IMR-90 (cell line): ENCODE measurements around the gene ZNF268. TPM values are rescaled to one million over a fixed set of nuclear protein-coding genes. Genes with fewer than 3 reads are reported as not detected.

Experiments
- ATAC-seq: fragments of 200-7000 bp; cut with Tn5 transposase; 2 replicates; pipeline ENCODE4 v1.9.1; 2020; ENCODE audit warnings: low read depth, mild to moderate bottlenecking, moderate library complexity
- BruUV-seq: library from RNA; stranded (reverse); fragments of 400-500 nt; replicated peaks from 2 replicates; lab custom pipeline; 2021; lab: Mats Ljungman, UMichigan
- CTCF ChIA-PET: fragments of 300-600 bp; formaldehyde crosslinking; extraction: SDS; loops from one replicate; lab custom pipeline; 2021; ENCODE audit warnings: antibody characterized with exemption; lab: Yijun Ruan, JAX
- POLR2A ChIA-PET: fragments of 300-600 bp; sonication (Branson Sonifier 250); formaldehyde crosslinking; loops from one replicate; lab custom pipeline; 2022; ENCODE audit warnings: antibody characterized with exemption; ENCODE audit not compliant: unreplicated experiment; lab: Charles Lee
- DNase-seq: peaks from one replicate; pipeline ENCODE4 v3.0.0; 2013
- H2AFZ ChIP-seq: replicated peaks from 2 replicates; pipeline ENCODE3; 2013; ENCODE audit warnings: low read length, mild to moderate bottlenecking; ENCODE audit not compliant: poor library complexity
- H2AK5ac ChIP-seq: 2 replicates; pipeline ENCODE4 v1.6.1; 2013; ENCODE audit warnings: low read depth, low read length, inconsistent platforms
- H2AK9ac ChIP-seq: replicated peaks from 2 replicates; pipeline ENCODE3; 2013; ENCODE audit warnings: mild to moderate bottlenecking, low read depth, low read length, moderate library complexity; ENCODE audit not compliant: poor library complexity
- H2BK120ac ChIP-seq: 2 replicates; pipeline ENCODE4 v1.6.1; 2013; ENCODE audit warnings: low read depth, low read length, inconsistent platforms
- H2BK15ac ChIP-seq: 3 replicates; pipeline ENCODE4 v1.6.1; 2013; ENCODE audit warnings: low read depth, low read length, inconsistent platforms
- H2BK20ac ChIP-seq: 2 replicates; pipeline ENCODE4 v1.6.1; 2013; ENCODE audit warnings: low read depth, mild to moderate bottlenecking, inconsistent platforms, low read length, moderate library complexity
- H2BK5ac ChIP-seq: 2 replicates; pipeline ENCODE4 v1.6.1; 2013; ENCODE audit warnings: mild to moderate bottlenecking, low read depth, low read length, inconsistent platforms; ENCODE audit not compliant: poor library complexity, severe bottlenecking
- H3K14ac ChIP-seq: replicated peaks from 2 replicates; pipeline ENCODE4 v1.6.1; 2013; ENCODE audit warnings: low read depth, low read length, inconsistent platforms
- H3K18ac ChIP-seq: 2 replicates; pipeline ENCODE4 v1.6.1; 2013; ENCODE audit warnings: low read depth, low read length, control low read depth
- H3K23ac ChIP-seq: 2 replicates; pipeline ENCODE4 v1.6.1; 2013; ENCODE audit warnings: low read depth, low read length, inconsistent platforms
- H3K27ac ChIP-seq: 2 replicates; pipeline ENCODE4 v1.5.1; 2013; ENCODE audit warnings: mild to moderate bottlenecking, control low read depth, low read length; ENCODE audit not compliant: insufficient read depth
- H3K27me3 ChIP-seq: 2 replicates; pipeline ENCODE4 v1.6.1; 2013; ENCODE audit warnings: low read length; ENCODE audit not compliant: control insufficient read depth, insufficient read depth
- H3K36me3 ChIP-seq: 2 replicates; pipeline ENCODE4 v1.6.1; 2013; ENCODE audit warnings: low read length, mixed read lengths; ENCODE audit not compliant: control insufficient read depth, insufficient read depth
- H3K4ac ChIP-seq: 2 replicates; pipeline ENCODE4 v1.6.1; 2013; ENCODE audit warnings: low read depth, low read length, inconsistent platforms
- H3K4me1 ChIP-seq: 2 replicates; pipeline ENCODE4 v1.6.1; 2013; ENCODE audit warnings: low read length, mixed read lengths; ENCODE audit not compliant: control insufficient read depth, insufficient read depth
- H3K4me2 ChIP-seq: 2 replicates; pipeline ENCODE4 v1.6.1; 2013; ENCODE audit warnings: low read depth, mild to moderate bottlenecking, control low read depth, low read length, moderate library complexity
- H3K4me3 ChIP-seq: 2 replicates; pipeline ENCODE4 v1.5.1; 2013; ENCODE audit warnings: low read depth, mild to moderate bottlenecking, control low read depth, low read length, moderate library complexity; ENCODE audit not compliant: insufficient read depth
- H3K56ac ChIP-seq: 2 replicates; pipeline ENCODE4 v1.6.1; 2013; ENCODE audit warnings: low read length, inconsistent platforms; ENCODE audit not compliant: insufficient read depth; ENCODE audit errors: extremely low read depth
- H3K79me1 ChIP-seq, 2 experiments: 2 replicates each; pipeline ENCODE4 v1.6.1; 2013; ENCODE audit warnings: low read length in 2 of 2, inconsistent platforms in 1 of 2, low read depth in 1 of 2
- H3K9ac ChIP-seq: 2 replicates; pipeline ENCODE4 v1.6.1; 2013; ENCODE audit warnings: low read depth, low read length, control low read depth
- H3K9me1 ChIP-seq: 2 replicates; pipeline ENCODE4 v1.6.1; 2013; ENCODE audit warnings: low read length, inconsistent platforms; ENCODE audit not compliant: insufficient read depth
- H3K9me3 ChIP-seq: 2 replicates; pipeline ENCODE4 v1.6.1; 2013; ENCODE audit warnings: low read length; ENCODE audit not compliant: control insufficient read depth, insufficient read depth
- H4K20me1 ChIP-seq: 2 replicates; pipeline ENCODE4 v1.6.1; 2013; ENCODE audit warnings: low read length, inconsistent platforms; ENCODE audit not compliant: insufficient read depth
- H4K5ac ChIP-seq: 2 replicates; pipeline ENCODE4 v1.6.1; 2013; ENCODE audit warnings: mild to moderate bottlenecking, low read depth, low read length, control low read depth
- H4K8ac ChIP-seq, 2 experiments: 2 replicates each; pipeline ENCODE4 v1.6.1; 2013; ENCODE audit warnings: low read depth in 2 of 2, low read length in 2 of 2, control low read depth in 1 of 2, inconsistent platforms in 1 of 2
- H4K91ac ChIP-seq: 2 replicates; pipeline ENCODE4 v1.6.1; 2013; ENCODE audit warnings: low read depth, low read length, inconsistent platforms; ENCODE audit not compliant: insufficient read depth
- BHLHE40 ChIP-seq: fragments of 150-350 bp; IDR thresholded peaks from 2 replicates; pipeline ENCODE4 v1.6.1; 2016; ENCODE audit warnings: mild to moderate bottlenecking, low read depth, low read length
- CEBPB ChIP-seq: IDR thresholded peaks from 2 replicates; pipeline ENCODE4 v1.6.1; 2012; ENCODE audit warnings: low read depth, low read length, improper control_type of control experiment
- CHD1 ChIP-seq: IDR thresholded peaks from 2 replicates; pipeline ENCODE4 v1.6.1; 2012; ENCODE audit warnings: low read depth, low read length, improper control_type of control experiment
- FOS ChIP-seq: fragments of 150-350 bp; IDR thresholded peaks from 2 replicates; pipeline ENCODE4 v1.6.1; 2016; ENCODE audit warnings: low read depth, low read length
- MAFK ChIP-seq: IDR thresholded peaks from 2 replicates; pipeline ENCODE4 v1.6.1; 2012; ENCODE audit warnings: low read depth, low read length, improper control_type of control experiment
- MAZ ChIP-seq: IDR thresholded peaks from 2 replicates; pipeline ENCODE4 v1.6.1; 2012; ENCODE audit warnings: low read depth, mild to moderate bottlenecking, low read length, improper control_type of control experiment, moderate library complexity, borderline replicate concordance
- MXI1 ChIP-seq: IDR thresholded peaks from 2 replicates; pipeline ENCODE4 v1.6.1; 2012; ENCODE audit warnings: low read depth, mild to moderate bottlenecking, low read length, moderate library complexity, borderline replicate concordance
- NFE2L2 ChIP-seq: fragments of 150-350 bp; IDR thresholded peaks from 2 replicates; pipeline ENCODE4 v1.6.1; 2016; ENCODE audit warnings: low read depth, mild to moderate bottlenecking, low read length
- POLR2A ChIP-seq: IDR thresholded peaks from 2 replicates; pipeline ENCODE4 v1.6.1; 2012; ENCODE audit warnings: mild to moderate bottlenecking, low read depth, low read length
- RAD21 ChIP-seq: IDR thresholded peaks from 2 replicates; pipeline ENCODE4 v1.6.1; 2012; ENCODE audit warnings: low read length, improper control_type of control experiment
- RCOR1 ChIP-seq: IDR thresholded peaks from 2 replicates; pipeline ENCODE4 v1.6.1; 2012; ENCODE audit warnings: mild to moderate bottlenecking, low read length, improper control_type of control experiment; ENCODE audit not compliant: insufficient replicate concordance
- RFX5 ChIP-seq: IDR thresholded peaks from 2 replicates; pipeline ENCODE4 v1.8.0; 2012; ENCODE audit warnings: low read depth, mild to moderate bottlenecking, low read length, moderate library complexity
- SMC3 ChIP-seq: fragments of 150-350 bp; IDR thresholded peaks from 2 replicates; pipeline ENCODE4 v1.6.1; 2016; ENCODE audit warnings: low read depth, mild to moderate bottlenecking, antibody characterized with exemption, low read length, moderate library complexity
- WGBS, 2 experiments: methylation state at CpG; one replicate each; pipeline versions ENCODE4 v1.1.5 to v1.1.7; 2013; ENCODE audit warnings: missing lambda C conversion rate in 2 of 2; ENCODE audit not compliant: insufficient read length in 1 of 2; ENCODE audit errors: extremely low coverage in 2 of 2; 5-methylcytosine and 5-hydroxymethylcytosine counted together
- dilution Hi-C: fragments of 300-500 bp; cut with HindIII; formaldehyde crosslinking; loops from one replicate; pipeline ENCODE4 v1.14.3; 2018; ENCODE audit warnings: low sequenced_read_pairs; ENCODE audit not compliant: unreplicated experiment
- in situ Hi-C: fragments of 300-500 bp; cut with MboI; formaldehyde crosslinking; loops from 3 replicates; pipeline ENCODE4 v1.14.3; 2019; ENCODE audit warnings: low sequenced_read_pairs, inconsistent platforms, mixed read lengths
- intact Hi-C: fragments of 100-400 bp; cut with micrococcal nuclease; formaldehyde crosslinking; loops from 2 replicates; pipeline ENCODE4 v1.10.0; 2022
- polyA plus RNA-seq, 3 experiments: library from polyadenylated mRNA; depleted of rRNA; stranded (reverse); fragments of >200 nt; gene quantifications; 2 replicates each; pipeline ENCODE4 v1.2.3, GENCODE V29; 2012; ENCODE audit warnings: low replicate concordance in 1 of 3
- total RNA-seq: library from RNA; depleted of rRNA; stranded (reverse); fragments of >200 nt; gene quantifications from 2 replicates; pipeline ENCODE4 v1.2.3, GENCODE V29; 2012
- TF ChIP-seq, protein P1 (sequence below): fragments of 150-350 bp; IDR thresholded peaks from 2 replicates; pipeline ENCODE4 v1.6.1; 2016; ENCODE audit warnings: low read depth, mild to moderate bottlenecking, low read length, moderate library complexity, borderline replicate concordance
- TF ChIP-seq, protein P2 (sequence below): fragments of 150-350 bp; IDR thresholded peaks from 2 replicates; pipeline ENCODE4 v1.6.1; 2017; ENCODE audit warnings: mild to moderate bottlenecking, antibody characterized with exemption, low read length, low read depth
- TF ChIP-seq, protein P3 (sequence below): conservative IDR thresholded peaks from 2 replicates; pipeline ENCODE4 v1.5.1; 2012; ENCODE audit warnings: mild to moderate bottlenecking, low read depth, low read length, improper control_type of control experiment

Gene ZNF268
- total and polyA plus RNA-seq, 2 of the 4 experiments (the other 2 are of a cell fraction): 6.7 to 54.5 TPM

DNA sequence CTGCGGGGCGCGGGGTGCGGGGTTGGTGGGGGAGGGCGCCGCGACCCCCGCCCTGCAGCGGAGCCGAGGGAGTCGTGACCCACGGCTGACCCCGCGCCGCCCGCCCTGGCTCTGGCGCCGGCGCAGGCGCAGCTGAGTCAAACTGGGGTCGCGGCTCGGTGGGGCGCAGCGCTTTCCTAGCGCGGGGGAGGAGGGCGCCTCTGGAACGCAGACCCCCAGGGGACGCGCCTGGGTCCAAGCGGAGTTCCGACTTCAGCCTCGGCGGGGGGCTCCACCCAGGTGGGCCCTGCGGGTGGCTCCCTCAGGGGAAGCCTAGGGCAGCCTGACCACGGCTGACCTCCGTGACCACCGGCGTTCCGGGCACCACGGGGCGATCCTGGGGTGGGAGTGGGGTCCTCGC is 54.8 kb downstream of the ZNF268 start:
- H3K27ac ChIP-seq: no peak overlapping the region

More for the DNA sequence above, 54.8 kb downstream of the ZNF268 start:
- Histone ChIP-seq H3K9me1 (no peaks in the 10 kb centered on the region), H3K4ac (no peak overlapping the region), H2AK9ac (no peak overlapping the region), H4K20me1 (no peaks in the 10 kb centered on the region), H3K79me1 (no peaks in the 10 kb centered on the region), H3K56ac (no peak overlapping the region), H2BK15ac (no peak overlapping the region), H3K18ac (no peak overlapping the region), H2BK120ac (no peak overlapping the region), H3K4me1 (no peaks in the 10 kb centered on the region), H2AK5ac (no peak overlapping the region), H3K4me2 (no peak overlapping the region), H4K8ac (no peak overlapping the region), H4K91ac (no peak overlapping the region), H3K9me3 (peaks cover 51% of the 10 kb centered on the region), H3K4me3 (no peak overlapping the region), H3K23ac (no peak overlapping the region), H3K14ac (no peak overlapping the region), H3K27me3 (no peaks in the 10 kb centered on the region), H2BK5ac (no peak overlapping the region), H2AFZ (no peak overlapping the region), H3K36me3 (no peaks in the 10 kb centered on the region), H4K5ac (no peak overlapping the region), H3K9ac (no peak overlapping the region), H2BK20ac (no peak overlapping the region)
- DNase-seq (no peak), ATAC-seq (no peak)
- intact Hi-C loops (no loop called here), in situ Hi-C loops (no loop called here), dilution Hi-C loops (no loop called here)
- no TSS peak for BruUV-seq
- POLR2A ChIA-PET: no interaction called here
- CTCF ChIA-PET: no interaction called here
- 43% methylated on average over 13 of the region's 44 CpGs; no CpG with 5 or more reads in 1 of the 2 experiments for WGBS, 2 experiments
- no peak for TF ChIP-seq RFX5
- no peak for TF ChIP-seq MAZ
- TF ChIP-seq MAFK: no peak
- TF ChIP-seq, protein P1, sequence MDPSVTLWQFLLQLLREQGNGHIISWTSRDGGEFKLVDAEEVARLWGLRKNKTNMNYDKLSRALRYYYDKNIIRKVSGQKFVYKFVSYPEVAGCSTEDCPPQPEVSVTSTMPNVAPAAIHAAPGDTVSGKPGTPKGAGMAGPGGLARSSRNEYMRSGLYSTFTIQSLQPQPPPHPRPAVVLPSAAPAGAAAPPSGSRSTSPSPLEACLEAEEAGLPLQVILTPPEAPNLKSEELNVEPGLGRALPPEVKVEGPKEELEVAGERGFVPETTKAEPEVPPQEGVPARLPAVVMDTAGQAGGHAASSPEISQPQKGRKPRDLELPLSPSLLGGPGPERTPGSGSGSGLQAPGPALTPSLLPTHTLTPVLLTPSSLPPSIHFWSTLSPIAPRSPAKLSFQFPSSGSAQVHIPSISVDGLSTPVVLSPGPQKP: no peak
- TF ChIP-seq MXI1: no peak
- TF ChIP-seq BHLHE40: no peak
- no peak for TF ChIP-seq SMC3
- TF ChIP-seq, protein P2, sequence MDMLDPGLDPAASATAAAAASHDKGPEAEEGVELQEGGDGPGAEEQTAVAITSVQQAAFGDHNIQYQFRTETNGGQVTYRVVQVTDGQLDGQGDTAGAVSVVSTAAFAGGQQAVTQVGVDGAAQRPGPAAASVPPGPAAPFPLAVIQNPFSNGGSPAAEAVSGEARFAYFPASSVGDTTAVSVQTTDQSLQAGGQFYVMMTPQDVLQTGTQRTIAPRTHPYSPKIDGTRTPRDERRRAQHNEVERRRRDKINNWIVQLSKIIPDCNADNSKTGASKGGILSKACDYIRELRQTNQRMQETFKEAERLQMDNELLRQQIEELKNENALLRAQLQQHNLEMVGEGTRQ: no peak
- no peak for TF ChIP-seq NFE2L2
- TF ChIP-seq FOS: no peak
- TF ChIP-seq CHD1: no peak
- no peak for TF ChIP-seq RAD21
- TF ChIP-seq, protein P3, sequence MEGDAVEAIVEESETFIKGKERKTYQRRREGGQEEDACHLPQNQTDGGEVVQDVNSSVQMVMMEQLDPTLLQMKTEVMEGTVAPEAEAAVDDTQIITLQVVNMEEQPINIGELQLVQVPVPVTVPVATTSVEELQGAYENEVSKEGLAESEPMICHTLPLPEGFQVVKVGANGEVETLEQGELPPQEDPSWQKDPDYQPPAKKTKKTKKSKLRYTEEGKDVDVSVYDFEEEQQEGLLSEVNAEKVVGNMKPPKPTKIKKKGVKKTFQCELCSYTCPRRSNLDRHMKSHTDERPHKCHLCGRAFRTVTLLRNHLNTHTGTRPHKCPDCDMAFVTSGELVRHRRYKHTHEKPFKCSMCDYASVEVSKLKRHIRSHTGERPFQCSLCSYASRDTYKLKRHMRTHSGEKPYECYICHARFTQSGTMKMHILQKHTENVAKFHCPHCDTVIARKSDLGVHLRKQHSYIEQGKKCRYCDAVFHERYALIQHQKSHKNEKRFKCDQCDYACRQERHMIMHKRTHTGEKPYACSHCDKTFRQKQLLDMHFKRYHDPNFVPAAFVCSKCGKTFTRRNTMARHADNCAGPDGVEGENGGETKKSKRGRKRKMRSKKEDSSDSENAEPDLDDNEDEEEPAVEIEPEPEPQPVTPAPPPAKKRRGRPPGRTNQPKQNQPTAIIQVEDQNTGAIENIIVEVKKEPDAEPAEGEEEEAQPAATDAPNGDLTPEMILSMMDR: no peak
- TF ChIP-seq POLR2A: no peak
- no peak for TF ChIP-seq CEBPB
- TF ChIP-seq RCOR1: no peak
